ENCODE results near the gene NTSR1. TPM values are rescaled to one million over a fixed set of nuclear protein-coding genes. Genes with fewer than 3 reads are reported as not detected.

The NTSR1 gene
- total RNA-seq, 1 experiment from 2014 or later, result 0.16 TPM

GRCh38 chr20:62806383-62807050, 97.9 kb downstream of the NTSR1 start:
- DNase-seq, result no peak
- BruUV-seq (replicated peaks), result TSS peak; percentile 25
- no peaks in the 10 kb centered on the region for H3K27me3 Mint-ChIP-seq (ENCODE audit: insufficient read depth, unreplicated experiment)
- CTCF ChIA-PET, result interaction anchor here (1.5 to 3.2 kb wide), 3 partner anchors 10 to 15 kb away, joined by 3 to 16 read pairs (median 9); partner anchors contain the start of gene MRGBP
- H3K9me3 ChIP-seq, result no peaks in the 10 kb centered on the region
- H3K27ac Mint-ChIP-seq (ENCODE audit: unreplicated experiment), result peak overlapping the region; percentile 65
- peaks cover 30% of the 10 kb centered on the region for H3K36me3 ChIP-seq (ENCODE audit: control insufficient read depth, insufficient read depth, low read length)
- no peak for TF ChIP-seq CTCF (IDR thresholded peaks at IDR 0.05; ENCODE audit: insufficient read depth in 1 of 2, low read depth in 1 of 2, low read length in 1 of 2, severe bottlenecking in 1 of 2, unreplicated experiment in 1 of 2)
- peaks cover 14% of the 10 kb centered on the region for H3K4me1 ChIP-seq
- POLR2A ChIA-PET, result interaction anchor here (0.7 to 2.1 kb wide), 2 partner anchors 10 kb away, joined by 3 to 17 read pairs; partner anchors contain the start of genes COL9A3 and MRGBP
- peaks cover 62% of the 10 kb centered on the region for H3K36me3 Mint-ChIP-seq (ENCODE audit: insufficient read depth, unreplicated experiment)
- no peaks in the 10 kb centered on the region for H3K9me3 Mint-ChIP-seq (ENCODE audit: unreplicated experiment)
- H3K4me3 Mint-ChIP-seq (ENCODE audit: unreplicated experiment), result peak overlapping the region; percentile 91
- no peaks in the 10 kb centered on the region for H3K27me3 ChIP-seq (replicated peaks; ENCODE audit: control insufficient read depth, insufficient read depth, low read length)
- intact Hi-C loops (cut with micrococcal nuclease; ENCODE audit: unreplicated experiment), result loop anchor here (1.0 to 5.0 kb wide), 3 partner anchors 12 to 119 kb away; partner anchors contain the start of gene TCFL5
- H3K4me3 ChIP-seq (ENCODE audit: low read depth, low read length), result no peak overlapping the region; the same call in 1 of the 2 replicates
- peaks cover 12% of the 10 kb centered on the region for H3K4me1 Mint-ChIP-seq (ENCODE audit: low read depth, unreplicated experiment)

GRCh38 chr20:62807444-62808210, 99.0 kb downstream of the NTSR1 start:
- no peak for TF ChIP-seq CTCF (IDR thresholded peaks at IDR 0.05; ENCODE audit: insufficient read depth in 1 of 2, low read depth in 1 of 2, low read length in 1 of 2, severe bottlenecking in 1 of 2, unreplicated experiment in 1 of 2)
- Histone ChIP-seq H3K4me3 (ENCODE audit: low read depth, low read length) (no peak overlapping the region), H3K9me3 (no peaks in the 10 kb centered on the region), H3K36me3 (ENCODE audit: control insufficient read depth, insufficient read depth, low read length) (peaks cover 31% of the 10 kb centered on the region), H3K27me3 (replicated peaks; ENCODE audit: control insufficient read depth, insufficient read depth, low read length) (no peaks in the 10 kb centered on the region), H3K4me1 (peaks cover 14% of the 10 kb centered on the region)
- ChIA-PET CTCF (interaction anchor here (0.6 to 3.1 kb wide), 20 partner anchors 10 to 329 kb away, joined by 3 to 57 read pairs (median 4); partner anchors contain the start of genes COL9A3 and MRGBP), POLR2A (interaction anchor here (0.6 to 1.0 kb wide), 3 partner anchors 11 to 54 kb away, joined by 3 to 7 read pairs (median 5); partner anchors contain the start of genes MRGBP and TCFL5)
- no peaks in the 10 kb centered on the region for H3K9me3 Mint-ChIP-seq (ENCODE audit: unreplicated experiment)
- H3K36me3 Mint-ChIP-seq (ENCODE audit: insufficient read depth, unreplicated experiment), result peaks cover 65% of the 10 kb centered on the region
- no peak for DNase-seq
- no TSS peak for BruUV-seq (replicated peaks)
- no peak overlapping the region for H3K27ac Mint-ChIP-seq (ENCODE audit: unreplicated experiment)
- peaks cover 12% of the 10 kb centered on the region for H3K4me1 Mint-ChIP-seq (ENCODE audit: low read depth, unreplicated experiment)
- no peak overlapping the region for H3K4me3 Mint-ChIP-seq (ENCODE audit: unreplicated experiment)
- intact Hi-C loops (cut with micrococcal nuclease; ENCODE audit: unreplicated experiment), result loop anchor here (1.0 to 5.0 kb wide), 3 partner anchors 55 to 139 kb away; partner anchors contain the start of gene TCFL5
- no peaks in the 10 kb centered on the region for H3K27me3 Mint-ChIP-seq (ENCODE audit: insufficient read depth, unreplicated experiment)
